ENCODE data around the gene ACSM6. TPM values are rescaled to one million over a fixed set of nuclear protein-coding genes. Genes with fewer than 3 reads are reported as not detected.
A peak's percentile ranks its signal among the peaks of the same experiment; 100 is the strongest.
"Not testable (repeated sequence)": the region's sequence is repeated elsewhere in the genome, so short reads cannot be mapped to it uniquely, and the experiment has no call there.

The ACSM6 gene
- total RNA-seq, 1 donor from 2014 or later = not detected

DNA sequence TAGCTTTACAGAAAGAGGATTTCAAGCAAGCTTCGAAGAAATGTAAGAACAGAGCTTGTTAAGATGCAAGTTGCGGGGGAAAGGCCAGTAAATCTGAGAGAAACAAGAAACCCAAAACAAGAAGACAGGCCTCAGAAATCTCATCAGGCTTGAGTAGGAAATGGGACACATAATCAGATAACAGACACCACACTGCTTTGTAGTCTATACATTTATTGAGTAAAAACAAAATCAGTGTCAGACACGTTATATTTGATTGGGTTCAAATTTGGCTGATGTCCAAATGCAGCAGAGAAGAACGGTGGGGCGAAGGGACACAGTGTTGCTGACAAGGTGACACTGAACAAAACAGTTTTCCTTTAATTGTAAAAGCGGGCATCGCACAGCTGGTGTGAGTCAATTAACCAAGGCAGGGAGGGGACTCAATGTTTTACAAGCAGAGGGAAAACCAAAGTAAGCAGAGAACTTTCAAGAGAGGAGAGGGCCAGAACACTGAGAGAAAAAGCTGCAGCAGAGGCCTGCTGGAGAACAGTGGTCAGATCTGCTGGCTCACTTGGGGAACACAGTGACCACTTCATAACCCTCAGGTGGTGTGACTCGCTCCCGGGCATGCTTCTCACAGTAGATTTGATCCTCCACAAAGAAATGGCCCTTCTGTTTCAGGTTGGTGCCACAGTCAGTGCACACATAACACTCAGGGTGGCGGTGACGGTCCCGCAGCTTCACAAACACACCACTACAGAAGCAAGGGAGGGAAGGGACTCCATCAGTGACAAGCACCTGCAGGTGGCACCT lies 43.5 kb downstream of the ACSM6 start:
- Mint-ChIP-seq H3K4me3 (ENCODE audit: unreplicated experiment) (no peak overlapping the region), H3K36me3 (ENCODE audit: unreplicated experiment) (no peaks in the 10 kb centered on the region), H3K4me1 (ENCODE audit: low read depth, unreplicated experiment) (no peaks in the 10 kb centered on the region), H3K9me3 (ENCODE audit: unreplicated experiment) (peaks cover 2% of the 10 kb centered on the region), H3K27ac (ENCODE audit: unreplicated experiment) (no peak overlapping the region), H3K27me3 (ENCODE audit: unreplicated experiment) (no peaks in the 10 kb centered on the region)
- TF ChIP-seq, protein P1, sequence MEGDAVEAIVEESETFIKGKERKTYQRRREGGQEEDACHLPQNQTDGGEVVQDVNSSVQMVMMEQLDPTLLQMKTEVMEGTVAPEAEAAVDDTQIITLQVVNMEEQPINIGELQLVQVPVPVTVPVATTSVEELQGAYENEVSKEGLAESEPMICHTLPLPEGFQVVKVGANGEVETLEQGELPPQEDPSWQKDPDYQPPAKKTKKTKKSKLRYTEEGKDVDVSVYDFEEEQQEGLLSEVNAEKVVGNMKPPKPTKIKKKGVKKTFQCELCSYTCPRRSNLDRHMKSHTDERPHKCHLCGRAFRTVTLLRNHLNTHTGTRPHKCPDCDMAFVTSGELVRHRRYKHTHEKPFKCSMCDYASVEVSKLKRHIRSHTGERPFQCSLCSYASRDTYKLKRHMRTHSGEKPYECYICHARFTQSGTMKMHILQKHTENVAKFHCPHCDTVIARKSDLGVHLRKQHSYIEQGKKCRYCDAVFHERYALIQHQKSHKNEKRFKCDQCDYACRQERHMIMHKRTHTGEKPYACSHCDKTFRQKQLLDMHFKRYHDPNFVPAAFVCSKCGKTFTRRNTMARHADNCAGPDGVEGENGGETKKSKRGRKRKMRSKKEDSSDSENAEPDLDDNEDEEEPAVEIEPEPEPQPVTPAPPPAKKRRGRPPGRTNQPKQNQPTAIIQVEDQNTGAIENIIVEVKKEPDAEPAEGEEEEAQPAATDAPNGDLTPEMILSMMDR (IDR thresholded peaks at IDR 0.05; ENCODE audit: partially characterized antibody, unreplicated experiment) = no peak
- no peak for DNase-seq

GRCh38 chr10:95240096-95240495 lies 46.1 kb downstream of the ACSM6 start:
- not testable (repeated sequence) for H3K4me3 Mint-ChIP-seq (ENCODE audit: unreplicated experiment); H3K9me3 Mint-ChIP-seq (ENCODE audit: unreplicated experiment); DNase-seq; H3K27ac Mint-ChIP-seq (ENCODE audit: unreplicated experiment); H3K4me1 Mint-ChIP-seq (ENCODE audit: low read depth, unreplicated experiment); H3K36me3 Mint-ChIP-seq (ENCODE audit: unreplicated experiment); H3K27me3 Mint-ChIP-seq (ENCODE audit: unreplicated experiment)

DNA sequence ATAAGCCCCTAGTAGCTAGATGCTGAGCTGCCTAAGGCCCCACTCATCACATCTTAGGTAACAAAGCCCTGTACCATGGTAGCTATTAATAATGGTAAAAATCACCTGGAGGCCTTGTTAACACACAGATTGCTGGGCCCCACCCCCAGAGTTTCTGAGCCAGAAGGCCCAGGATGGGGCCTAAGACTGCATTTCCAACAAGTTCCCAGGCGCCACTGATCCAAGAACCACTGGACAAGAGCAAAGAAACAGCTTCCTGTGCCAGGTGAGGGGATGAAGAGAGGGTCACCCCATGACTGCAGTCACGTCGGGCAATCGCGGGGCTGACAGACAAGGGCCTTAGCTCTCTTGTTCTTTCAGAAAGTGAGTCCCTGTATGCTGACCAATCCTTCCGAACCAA lies 46.8 kb downstream of the ACSM6 start:
- Mint-ChIP-seq H3K27ac (ENCODE audit: unreplicated experiment) (no peak overlapping the region), H3K27me3 (ENCODE audit: unreplicated experiment) (no peaks in the 10 kb centered on the region), H3K36me3 (ENCODE audit: unreplicated experiment) (no peaks in the 10 kb centered on the region), H3K4me1 (ENCODE audit: low read depth, unreplicated experiment) (no peaks in the 10 kb centered on the region), H3K9me3 (ENCODE audit: unreplicated experiment) (no peaks in the 10 kb centered on the region), H3K4me3 (ENCODE audit: unreplicated experiment) (no peak overlapping the region)
- TF ChIP-seq, protein P1 (IDR thresholded peaks at IDR 0.05; ENCODE audit: partially characterized antibody, unreplicated experiment) = no peak
- DNase-seq = no peak

GRCh38 chr10:95241533-95241932 lies 47.5 kb downstream of the ACSM6 start:
- no peak for DNase-seq
- H3K36me3 Mint-ChIP-seq (ENCODE audit: unreplicated experiment) = no peaks in the 10 kb centered on the region
- no peaks in the 10 kb centered on the region for H3K27me3 Mint-ChIP-seq (ENCODE audit: unreplicated experiment)
- no peak overlapping the region for H3K4me3 Mint-ChIP-seq (ENCODE audit: unreplicated experiment)
- no peaks in the 10 kb centered on the region for H3K9me3 Mint-ChIP-seq (ENCODE audit: unreplicated experiment)
- TF ChIP-seq, protein P1 (IDR thresholded peaks at IDR 0.05; ENCODE audit: partially characterized antibody, unreplicated experiment) = no peak
- H3K4me1 Mint-ChIP-seq (ENCODE audit: low read depth, unreplicated experiment) = no peaks in the 10 kb centered on the region
- no peak overlapping the region for H3K27ac Mint-ChIP-seq (ENCODE audit: unreplicated experiment)

DNA sequence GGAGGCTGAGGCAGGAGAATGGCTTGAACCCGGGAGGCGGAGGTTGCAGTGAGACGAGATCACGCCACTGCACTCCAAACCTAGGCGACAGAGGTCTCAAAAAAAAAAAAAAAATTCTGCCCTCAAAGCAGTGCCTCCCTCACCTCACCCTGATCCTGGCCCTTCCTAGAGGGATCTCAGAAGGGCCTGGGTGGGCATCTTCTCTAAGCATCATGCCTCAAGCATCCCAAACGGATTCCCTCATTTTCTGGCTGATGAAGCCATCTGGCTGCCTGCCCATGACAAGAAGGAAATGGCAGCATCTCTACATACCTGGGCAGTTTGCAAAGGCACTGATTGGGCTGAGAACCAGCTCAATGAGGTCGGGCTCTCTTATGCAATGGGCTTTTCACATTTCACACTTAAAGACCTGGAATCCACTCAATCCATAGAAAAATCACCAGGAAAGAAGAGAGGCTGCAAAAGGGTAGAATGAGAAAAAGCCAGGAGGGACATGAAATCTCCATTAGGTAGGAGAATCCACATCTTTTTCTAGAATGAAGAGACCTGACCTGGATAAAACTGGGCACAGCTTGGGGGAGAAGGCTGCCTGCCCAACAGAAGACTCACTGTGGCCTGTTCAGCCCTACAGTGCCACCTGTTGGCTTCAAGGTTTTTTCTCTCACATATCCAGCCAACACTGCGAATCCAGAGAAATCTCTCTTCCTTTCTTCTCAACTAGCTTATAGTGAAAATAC lies 48.7 kb downstream of the ACSM6 start:
- no peak overlapping the region for H3K4me3 Mint-ChIP-seq (ENCODE audit: unreplicated experiment)
- no peaks in the 10 kb centered on the region for H3K27me3 Mint-ChIP-seq (ENCODE audit: unreplicated experiment)
- no peaks in the 10 kb centered on the region for H3K36me3 Mint-ChIP-seq (ENCODE audit: unreplicated experiment)
- H3K27ac Mint-ChIP-seq (ENCODE audit: unreplicated experiment) = no peak overlapping the region
- TF ChIP-seq, protein P1 (IDR thresholded peaks at IDR 0.05; ENCODE audit: partially characterized antibody, unreplicated experiment) = peak; percentile 19
- H3K9me3 Mint-ChIP-seq (ENCODE audit: unreplicated experiment) = no peaks in the 10 kb centered on the region
- H3K4me1 Mint-ChIP-seq (ENCODE audit: low read depth, unreplicated experiment) = no peaks in the 10 kb centered on the region
- DNase-seq = peak; percentile 56

Data from glutamatergic neuron (in vitro differentiated cells).